ENCODE data around the gene ZNF77.

GRCh38 chr19:2917275-2918184 is 27.2 kb downstream of the ZNF77 start:
- TF ChIP-seq POLR2A (IDR thresholded peaks at IDR 0.05) (no peak), CTCF (IDR thresholded peaks at IDR 0.05) (no peak)
